ENCODE data around the gene TMA16. TPM values are rescaled to one million over a fixed set of nuclear protein-coding genes. Genes with fewer than 3 reads are reported as not detected.
A peak's percentile ranks its signal among the peaks of the same experiment; 100 is the strongest.

Gene TMA16
- polyA plus RNA-seq, 1 donor from 2014 or later = 6.6 TPM

DNA sequence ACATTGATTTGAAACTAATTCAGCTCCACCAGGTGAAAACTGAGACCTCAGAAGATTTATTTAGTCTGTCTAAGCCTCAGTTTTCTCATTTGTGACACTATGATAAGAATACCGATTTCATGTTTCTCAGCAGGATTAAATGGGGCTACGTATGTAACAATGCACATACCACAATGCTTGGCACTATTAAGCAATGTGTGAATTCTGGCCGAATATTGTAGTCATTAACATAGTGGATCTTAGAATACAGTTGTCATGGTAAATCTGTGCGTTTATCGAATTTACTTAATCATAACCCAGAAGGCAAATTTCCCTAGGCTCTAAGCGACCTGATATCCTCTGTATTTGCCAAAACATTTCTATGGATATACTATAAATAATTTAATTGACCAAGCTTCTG lies 69.1 kb downstream of the TMA16 start:
- peaks cover 4% of the 10 kb centered on the region for H3F3A ChIP-seq (ENCODE audit: insufficient read depth, low read length, poor library complexity, severe bottlenecking)
- no peaks in the 10 kb centered on the region for H3K36me3 ChIP-seq (ENCODE audit: insufficient read depth, low read length)
- no peak overlapping the region for H3K4me2 ChIP-seq (ENCODE audit: low read length)
- no peaks in the 10 kb centered on the region for H3K9me3 ChIP-seq (ENCODE audit: low read length)
- no peak for TF ChIP-seq TAF1 (IDR thresholded peaks at IDR 0.05; ENCODE audit: low read depth)
- no peak for TF ChIP-seq POLR2AphosphoS5 (IDR thresholded peaks at IDR 0.05)
- no peak for TF ChIP-seq SMC3 (conservative IDR thresholded peaks at IDR 0.05; ENCODE audit: poor library complexity)
- TF ChIP-seq, protein P1, sequence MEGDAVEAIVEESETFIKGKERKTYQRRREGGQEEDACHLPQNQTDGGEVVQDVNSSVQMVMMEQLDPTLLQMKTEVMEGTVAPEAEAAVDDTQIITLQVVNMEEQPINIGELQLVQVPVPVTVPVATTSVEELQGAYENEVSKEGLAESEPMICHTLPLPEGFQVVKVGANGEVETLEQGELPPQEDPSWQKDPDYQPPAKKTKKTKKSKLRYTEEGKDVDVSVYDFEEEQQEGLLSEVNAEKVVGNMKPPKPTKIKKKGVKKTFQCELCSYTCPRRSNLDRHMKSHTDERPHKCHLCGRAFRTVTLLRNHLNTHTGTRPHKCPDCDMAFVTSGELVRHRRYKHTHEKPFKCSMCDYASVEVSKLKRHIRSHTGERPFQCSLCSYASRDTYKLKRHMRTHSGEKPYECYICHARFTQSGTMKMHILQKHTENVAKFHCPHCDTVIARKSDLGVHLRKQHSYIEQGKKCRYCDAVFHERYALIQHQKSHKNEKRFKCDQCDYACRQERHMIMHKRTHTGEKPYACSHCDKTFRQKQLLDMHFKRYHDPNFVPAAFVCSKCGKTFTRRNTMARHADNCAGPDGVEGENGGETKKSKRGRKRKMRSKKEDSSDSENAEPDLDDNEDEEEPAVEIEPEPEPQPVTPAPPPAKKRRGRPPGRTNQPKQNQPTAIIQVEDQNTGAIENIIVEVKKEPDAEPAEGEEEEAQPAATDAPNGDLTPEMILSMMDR (IDR thresholded peaks at IDR 0.05; ENCODE audit: poor library complexity, severe bottlenecking) = no peak
- TF ChIP-seq, protein P2, sequence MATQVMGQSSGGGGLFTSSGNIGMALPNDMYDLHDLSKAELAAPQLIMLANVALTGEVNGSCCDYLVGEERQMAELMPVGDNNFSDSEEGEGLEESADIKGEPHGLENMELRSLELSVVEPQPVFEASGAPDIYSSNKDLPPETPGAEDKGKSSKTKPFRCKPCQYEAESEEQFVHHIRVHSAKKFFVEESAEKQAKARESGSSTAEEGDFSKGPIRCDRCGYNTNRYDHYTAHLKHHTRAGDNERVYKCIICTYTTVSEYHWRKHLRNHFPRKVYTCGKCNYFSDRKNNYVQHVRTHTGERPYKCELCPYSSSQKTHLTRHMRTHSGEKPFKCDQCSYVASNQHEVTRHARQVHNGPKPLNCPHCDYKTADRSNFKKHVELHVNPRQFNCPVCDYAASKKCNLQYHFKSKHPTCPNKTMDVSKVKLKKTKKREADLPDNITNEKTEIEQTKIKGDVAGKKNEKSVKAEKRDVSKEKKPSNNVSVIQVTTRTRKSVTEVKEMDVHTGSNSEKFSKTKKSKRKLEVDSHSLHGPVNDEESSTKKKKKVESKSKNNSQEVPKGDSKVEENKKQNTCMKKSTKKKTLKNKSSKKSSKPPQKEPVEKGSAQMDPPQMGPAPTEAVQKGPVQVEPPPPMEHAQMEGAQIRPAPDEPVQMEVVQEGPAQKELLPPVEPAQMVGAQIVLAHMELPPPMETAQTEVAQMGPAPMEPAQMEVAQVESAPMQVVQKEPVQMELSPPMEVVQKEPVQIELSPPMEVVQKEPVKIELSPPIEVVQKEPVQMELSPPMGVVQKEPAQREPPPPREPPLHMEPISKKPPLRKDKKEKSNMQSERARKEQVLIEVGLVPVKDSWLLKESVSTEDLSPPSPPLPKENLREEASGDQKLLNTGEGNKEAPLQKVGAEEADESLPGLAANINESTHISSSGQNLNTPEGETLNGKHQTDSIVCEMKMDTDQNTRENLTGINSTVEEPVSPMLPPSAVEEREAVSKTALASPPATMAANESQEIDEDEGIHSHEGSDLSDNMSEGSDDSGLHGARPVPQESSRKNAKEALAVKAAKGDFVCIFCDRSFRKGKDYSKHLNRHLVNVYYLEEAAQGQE (IDR thresholded peaks at IDR 0.05; ENCODE audit: borderline replicate concordance) = no peak
- TF ChIP-seq EZH2 (IDR thresholded peaks at IDR 0.05; ENCODE audit: borderline replicate concordance, insufficient read depth, low read length, poor library complexity, severe bottlenecking) = no peak
- no peaks in the 10 kb centered on the region for H3K9me2 ChIP-seq (ENCODE audit: insufficient read depth, low read length)
- no peaks in the 10 kb centered on the region for H3K79me2 ChIP-seq (replicated peaks; ENCODE audit: insufficient read depth, low read length)
- H2AFZ ChIP-seq (ENCODE audit: low read depth, low read length) = no peak overlapping the region
- H3K27ac ChIP-seq (ENCODE audit: low read length) = no peak overlapping the region
- no peaks in the 10 kb centered on the region for H3K27me3 ChIP-seq (ENCODE audit: insufficient read depth, low read depth, low read length)
- H3K4me3 ChIP-seq (ENCODE audit: low read length) = no peak overlapping the region
- no peak overlapping the region for H3K9ac ChIP-seq (ENCODE audit: low read length)
- no peaks in the 10 kb centered on the region for H4K20me1 ChIP-seq (ENCODE audit: insufficient read depth)

DNA sequence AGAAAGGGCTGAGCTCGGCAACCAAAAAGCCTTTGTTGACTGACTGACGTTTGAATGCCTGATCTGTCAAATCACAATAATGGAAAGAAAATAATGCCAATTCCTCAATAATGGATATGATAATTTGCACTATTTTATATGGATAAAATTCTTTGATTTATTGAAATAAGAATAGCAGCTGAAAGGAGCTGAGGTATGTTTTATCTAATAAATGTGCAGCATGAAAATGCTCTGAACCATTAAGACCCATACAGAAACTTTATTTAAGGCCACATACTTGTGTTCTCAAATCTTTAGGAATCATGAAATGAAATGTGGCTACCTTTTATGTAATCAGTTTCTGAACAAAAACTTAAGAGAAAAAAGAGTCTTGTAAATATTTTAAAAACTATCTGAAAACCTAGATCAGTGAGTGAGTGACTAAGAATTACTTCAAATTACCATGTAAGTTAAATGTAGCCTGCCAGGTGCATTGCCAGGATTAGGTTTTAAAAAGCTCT lies 69.8 kb downstream of the TMA16 start:
- Histone ChIP-seq H3K36me3 (ENCODE audit: insufficient read depth, low read length) (no peaks in the 10 kb centered on the region), H3K27me3 (ENCODE audit: insufficient read depth, low read depth, low read length) (no peaks in the 10 kb centered on the region), H3K9ac (ENCODE audit: low read length) (no peak overlapping the region), H3K4me2 (ENCODE audit: low read length) (peak overlapping the region; percentile 46), H4K20me1 (ENCODE audit: insufficient read depth) (no peaks in the 10 kb centered on the region), H2AFZ (ENCODE audit: low read depth, low read length) (no peak overlapping the region), H3K9me3 (ENCODE audit: low read length) (no peaks in the 10 kb centered on the region), H3K4me3 (ENCODE audit: low read length) (no peak overlapping the region), H3K27ac (ENCODE audit: low read length) (no peak overlapping the region), H3K9me2 (ENCODE audit: insufficient read depth, low read length) (no peaks in the 10 kb centered on the region), H3K79me2 (replicated peaks; ENCODE audit: insufficient read depth, low read length) (no peaks in the 10 kb centered on the region), H3F3A (ENCODE audit: insufficient read depth, low read length, poor library complexity, severe bottlenecking) (peaks cover 4% of the 10 kb centered on the region)
- TF ChIP-seq SMC3 (conservative IDR thresholded peaks at IDR 0.05; ENCODE audit: poor library complexity) (no peak), EP300 (conservative IDR thresholded peaks at IDR 0.05; ENCODE audit: poor library complexity, severe bottlenecking) (no peak), EZH2 (IDR thresholded peaks at IDR 0.05; ENCODE audit: borderline replicate concordance, insufficient read depth, low read length, poor library complexity, severe bottlenecking) (no peak), TAF1 (IDR thresholded peaks at IDR 0.05; ENCODE audit: low read depth) (no peak), POLR2AphosphoS5 (IDR thresholded peaks at IDR 0.05) (no peak), MXI1 (conservative IDR thresholded peaks at IDR 0.05; ENCODE audit: poor library complexity, severe bottlenecking) (no peak), RAD21 (conservative IDR thresholded peaks at IDR 0.05) (no peak)
- TF ChIP-seq, protein P2 (IDR thresholded peaks at IDR 0.05; ENCODE audit: borderline replicate concordance) = no peak
- TF ChIP-seq, protein P1 (IDR thresholded peaks at IDR 0.05; ENCODE audit: poor library complexity, severe bottlenecking) = no peak
